H9 (cell line): ENCODE measurements around the gene NR5A1. TPM values are rescaled to one million over a fixed set of nuclear protein-coding genes. Genes with fewer than 3 reads are reported as not detected.

Experiments
- DNase-seq: peaks from one replicate; pipeline ENCODE4 v3.0.0-alpha.2; 2017
- H2AFZ ChIP-seq: one replicate; pipeline ENCODE4 v1.6.1; 2013; ENCODE audit warnings: mild to moderate bottlenecking, low read length, control low read depth, moderate library complexity
- H2AK5ac ChIP-seq: 2 replicates; pipeline ENCODE4 v1.6.1; 2013; ENCODE audit warnings: low read length, control low read depth, mixed read lengths; ENCODE audit not compliant: insufficient read length
- H2BK120ac ChIP-seq: one replicate; pipeline ENCODE4 v1.6.1; 2013; ENCODE audit warnings: low read depth, mild to moderate bottlenecking, low read length, control low read depth, inconsistent platforms; ENCODE audit not compliant: poor library complexity, severe bottlenecking
- H2BK12ac ChIP-seq: 2 replicates; pipeline ENCODE4 v1.6.1; 2013; ENCODE audit warnings: low read length, control low read depth, mixed read lengths, low read depth; ENCODE audit not compliant: insufficient read length
- H2BK15ac ChIP-seq: 2 replicates; pipeline ENCODE4 v1.6.1; 2013; ENCODE audit warnings: low read depth, low read length, control low read depth
- H2BK20ac ChIP-seq: one replicate; pipeline ENCODE4 v1.6.1; 2013; ENCODE audit warnings: low read depth, mild to moderate bottlenecking, low read length, control low read depth, inconsistent platforms; ENCODE audit not compliant: poor library complexity, severe bottlenecking
- H2BK5ac ChIP-seq: 2 replicates; pipeline ENCODE4 v1.6.1; 2013; ENCODE audit warnings: low read length, control low read depth, mixed read lengths; ENCODE audit not compliant: insufficient read length
- H3K14ac ChIP-seq: 2 replicates; pipeline ENCODE4 v1.6.1; 2013; ENCODE audit warnings: low read length, control low read depth; ENCODE audit not compliant: insufficient read depth
- H3K18ac ChIP-seq: 2 replicates; pipeline ENCODE4 v1.6.1; 2013; ENCODE audit warnings: low read depth, mild to moderate bottlenecking, mixed read lengths, low read length, control low read depth; ENCODE audit not compliant: insufficient read length
- H3K23ac ChIP-seq: 2 replicates; pipeline ENCODE4 v1.6.1; 2013; ENCODE audit warnings: low read length, control low read depth, mixed read lengths, low read depth; ENCODE audit not compliant: insufficient read length
- H3K23me2 ChIP-seq: 2 replicates; pipeline ENCODE4 v1.6.1; 2013; ENCODE audit warnings: low read depth, mild to moderate bottlenecking, mixed read lengths, low read length, control low read depth; ENCODE audit not compliant: insufficient read length, poor library complexity, severe bottlenecking
- H3K27ac ChIP-seq: 2 replicates; pipeline ENCODE4 v1.5.1; 2013; ENCODE audit warnings: low read length, control low read depth, mixed read lengths, low read depth; ENCODE audit not compliant: insufficient read length
- H3K27me3 ChIP-seq: 2 replicates; pipeline ENCODE4 v1.6.1; 2013; ENCODE audit warnings: low read length, control low read depth, inconsistent platforms; ENCODE audit not compliant: insufficient read depth
- H3K4ac ChIP-seq: 2 replicates; pipeline ENCODE4 v1.6.1; 2013; ENCODE audit warnings: low read depth, mild to moderate bottlenecking, control low read depth, inconsistent platforms, low read length, moderate library complexity
- H3K4me1 ChIP-seq: 2 replicates; pipeline ENCODE4 v1.6.1; 2013; ENCODE audit warnings: low read length, control low read depth, inconsistent platforms; ENCODE audit not compliant: insufficient read depth
- H3K4me2 ChIP-seq: 2 replicates; pipeline ENCODE4 v1.6.1; 2013; ENCODE audit warnings: low read length, control low read depth, mixed read lengths; ENCODE audit not compliant: insufficient read length, insufficient read depth
- H3K56ac ChIP-seq: 2 replicates; pipeline ENCODE4 v1.6.1; 2013; ENCODE audit warnings: low read depth, mild to moderate bottlenecking, mixed read lengths, low read length, control low read depth; ENCODE audit not compliant: insufficient read length
- H3K79me1 ChIP-seq: 2 replicates; pipeline ENCODE4 v1.6.1; 2013; ENCODE audit warnings: low read depth, mild to moderate bottlenecking, moderate library complexity, low read length, control low read depth, inconsistent platforms; ENCODE audit not compliant: insufficient read depth, poor library complexity, severe bottlenecking
- H3K79me2 ChIP-seq: 2 replicates; pipeline ENCODE4 v1.6.1; 2013; ENCODE audit warnings: low read length, control low read depth, inconsistent platforms; ENCODE audit not compliant: insufficient read depth
- H3K9ac ChIP-seq: 2 replicates; pipeline ENCODE4 v1.6.1; 2013; ENCODE audit warnings: low read length, control low read depth, mixed read lengths; ENCODE audit not compliant: insufficient read length; ENCODE audit errors: extremely low read depth
- H3K9me3 ChIP-seq: one replicate; pipeline ENCODE4 v1.6.1; 2013; ENCODE audit warnings: low read depth, low read length, inconsistent platforms; ENCODE audit not compliant: control insufficient read depth
- H3T11ph ChIP-seq: one replicate; pipeline ENCODE4 v1.6.1; 2013; ENCODE audit warnings: mild to moderate bottlenecking, low read length, control low read depth, inconsistent platforms
- H4K20me1 ChIP-seq: one replicate; pipeline ENCODE4 v1.6.1; 2013; ENCODE audit not compliant: control insufficient read depth, insufficient read length, insufficient read depth
- H4K5ac ChIP-seq: 2 replicates; pipeline ENCODE4 v1.6.1; 2013; ENCODE audit warnings: low read depth, mild to moderate bottlenecking, mixed read lengths, low read length, control low read depth; ENCODE audit not compliant: insufficient read length
- H4K8ac ChIP-seq: replicated peaks from 2 replicates; pipeline ENCODE4 v1.6.1; 2013; ENCODE audit warnings: low read length, control low read depth, mixed read lengths, low read depth; ENCODE audit not compliant: insufficient read length
- H4K91ac ChIP-seq: 2 replicates; pipeline ENCODE4 v1.6.1; 2013; ENCODE audit warnings: low read depth, mild to moderate bottlenecking, moderate library complexity, mixed read lengths, low read length, control low read depth; ENCODE audit not compliant: insufficient read length
- H3K27ac Mint-ChIP-seq, 3 experiments: 2 replicates in 2 of 3; 3 replicates in 1 of 3; pipeline ENCODE4 v1.8.0; 2020 to 2021; ENCODE audit warnings: mixed read lengths in 3 of 3, mild to moderate bottlenecking in 1 of 3, moderate library complexity in 1 of 3
- H3K27me3 Mint-ChIP-seq: 2 replicates; pipeline ENCODE4 v1.8.0; 2021; ENCODE audit warnings: low read depth, mild to moderate bottlenecking, moderate library complexity, mixed read lengths
- H3K36me3 Mint-ChIP-seq, 3 experiments: 2 replicates in 2 of 3; 3 replicates in 1 of 3; pipeline ENCODE4 v1.8.0; 2020 to 2021; ENCODE audit warnings: low read depth in 3 of 3, mixed read lengths in 3 of 3; ENCODE audit not compliant: insufficient read depth in 1 of 3
- H3K4me1 Mint-ChIP-seq, 2 experiments: 2 replicates each; pipeline ENCODE4 v1.8.0; 2020; ENCODE audit warnings: mixed read lengths in 2 of 2
- H3K4me3 Mint-ChIP-seq, 2 experiments: 2 replicates in 1 of 2; 3 replicates in 1 of 2; pipeline ENCODE4 v1.8.0; 2020 to 2021; ENCODE audit warnings: mild to moderate bottlenecking in 2 of 2, mixed read lengths in 2 of 2, moderate library complexity in 1 of 2
- H3K9me3 Mint-ChIP-seq, 2 experiments: 2 replicates in 1 of 2; 3 replicates in 1 of 2; pipeline ENCODE4 v1.8.0; 2020; ENCODE audit warnings: mild to moderate bottlenecking in 2 of 2, mixed read lengths in 2 of 2, moderate library complexity in 1 of 2
- CTCF ChIP-seq: fragments of 200-600 bp; sonication (generic); conservative IDR thresholded peaks from 3 replicates; pipeline ENCODE4 v1.8.0; 2021; ENCODE audit warnings: antibody characterized with exemption, mild to moderate bottlenecking
- WGBS: extraction: QIAGEN DNeasy Blood & Tissue Kit; methylation state at CpG from one replicate; pipeline ENCODE4 v1.1.7; 2013; ENCODE audit warnings: missing lambda C conversion rate, low lambda C conversion rate, mixed read lengths; ENCODE audit not compliant: insufficient read length; ENCODE audit errors: extremely low coverage; 5-methylcytosine and 5-hydroxymethylcytosine counted together
- total RNA-seq: library from RNA; stranded (reverse); gene quantifications from 2 replicates; pipeline ENCODE4 v1.2.1, GENCODE V29; 2021

Gene NR5A1
- total RNA-seq, 1 experiment from 2014 or later = 0.37 TPM

DNA sequence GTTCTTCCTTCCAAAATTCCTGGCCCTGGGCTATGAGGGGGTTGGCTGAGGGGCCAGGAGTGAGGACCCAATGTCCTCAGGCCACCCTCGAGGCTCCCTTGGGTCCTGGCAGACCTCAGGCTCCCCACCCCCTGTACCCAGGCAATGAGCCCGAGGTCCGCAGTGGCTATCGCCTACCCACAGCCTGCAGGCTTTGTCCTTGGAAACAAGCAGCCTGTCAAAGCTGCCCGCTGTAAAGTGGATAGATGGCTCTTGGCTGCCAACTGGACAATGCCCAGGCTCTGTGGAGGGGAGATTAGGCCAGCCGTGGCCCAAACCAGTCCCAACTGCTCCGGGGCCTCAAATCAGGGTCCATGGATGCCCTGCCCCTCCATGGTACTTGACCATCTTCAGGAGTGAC lies 59.2 kb downstream of the NR5A1 start:
- Mint-ChIP-seq H3K4me3 (no peak overlapping the region), H3K4me1 (peaks cover 13 to 22% of the 10 kb centered on the region in 2 experiments), H3K27ac (no peak overlapping the region), H3K36me3 (no peaks in the 10 kb centered on the region), H3K27me3 (peaks cover 33% of the 10 kb centered on the region), H3K9me3 (no peaks in the 10 kb centered on the region; a peak in 1 of 5 replicates)
- Histone ChIP-seq H4K5ac (no peak overlapping the region), H3K9me3 (no peaks in the 10 kb centered on the region), H4K8ac (no peak overlapping the region), H2BK15ac (no peak overlapping the region), H3K9ac (no peak overlapping the region), H3K23ac (no peak overlapping the region), H3K79me1 (no peaks in the 10 kb centered on the region), H2AFZ (no peak overlapping the region), H2AK5ac (no peak overlapping the region), H2BK120ac (no peak overlapping the region), H3K27ac (no peak overlapping the region), H2BK20ac (no peak overlapping the region), H2BK5ac (no peak overlapping the region), H3K4me1 (no peaks in the 10 kb centered on the region; the same call in 1 of the 2 replicates), H2BK12ac (no peak overlapping the region), H3K27me3 (peaks cover 12% of the 10 kb centered on the region), H3K14ac (no peak overlapping the region), H3T11ph (no peak overlapping the region), H3K23me2 (peaks cover 5% of the 10 kb centered on the region), H3K4ac (no peak overlapping the region), H3K56ac (no peak overlapping the region), H4K91ac (no peak overlapping the region), H3K4me2 (no peak overlapping the region), H3K18ac (no peak overlapping the region), H3K79me2 (no peaks in the 10 kb centered on the region), H4K20me1 (no peaks in the 10 kb centered on the region)
- no peak for DNase-seq
- TF ChIP-seq CTCF = no peak
- no CpG with 5 or more reads among the region's 7 CpGs for WGBS
